HepG2 (cell line): ENCODE results near the gene GRIK1. TPM values are rescaled to one million over a fixed set of nuclear protein-coding genes. Genes with fewer than 3 reads are reported as not detected.

Experiments used
- ATAC-seq: fragments of 200-7000 bp; cut with Tn5 transposase; 3 replicates; pipeline ENCODE4 v1.9.1; 2020; ENCODE audit warnings: mild to moderate bottlenecking, moderate library complexity
- BruUV-seq: library from RNA; stranded (reverse); fragments of 400-500 nt; replicated peaks from 2 replicates; lab custom pipeline; 2021; lab: Mats Ljungman, UMichigan
- CTCF ChIA-PET: fragments of 300-600 bp; formaldehyde crosslinking; extraction: SDS; loops from one replicate; lab custom pipeline; 2021; ENCODE audit warnings: low total read pairs, inconsistent platforms, low intra/inter-chr PET ratio; lab: Yijun Ruan, JAX
- POLR2A ChIA-PET: fragments of 350-600 bp; sonication (Branson Sonifier 250); formaldehyde crosslinking; loops from one replicate; lab custom pipeline; 2020; ENCODE audit warnings: antibody characterized with exemption, inconsistent platforms; lab: Yijun Ruan, JAX
- DNase-seq: peaks from one replicate; pipeline ENCODE4 v3.0.0-alpha.2; 2015; ENCODE audit warnings: low spot score
- FAIRE-seq: peaks from 3 replicates; lab custom pipeline; 2011; peaks lifted over from hg19 to GRCh38; lab: Jason Lieb, UNC
- H2AFZ ChIP-seq: one replicate; pipeline ENCODE4 v1.6.1; 2011; ENCODE audit warnings: low read length, inconsistent platforms
- H3K27ac ChIP-seq: fragments of 300-600 bp; 3 replicates; pipeline ENCODE4 v1.8.0; 2011; ENCODE audit warnings: mixed run types, mild to moderate bottlenecking, mixed read lengths, low read length, inconsistent platforms; ENCODE audit not compliant: insufficient read depth; ENCODE audit errors: extremely low read length
- H3K27me3 ChIP-seq, 2 experiments: fragments of 200-600 bp in 1 of 2; 2 replicates in 1 of 2; 3 replicates in 1 of 2; pipeline versions ENCODE4 v1.6.0 to v1.8.0; 2011; ENCODE audit warnings: low read length in 2 of 2, mild to moderate bottlenecking in 2 of 2, moderate library complexity in 2 of 2, inconsistent platforms in 1 of 2; ENCODE audit not compliant: insufficient read depth in 2 of 2, control insufficient read depth in 1 of 2
- H3K36me3 ChIP-seq, 2 experiments: fragments of 200-600 bp in 1 of 2; replicated peaks in 1 of 2; 2 replicates in 1 of 2; 3 replicates in 1 of 2; pipeline versions ENCODE4 v1.5.1 to v1.8.0; 2011; ENCODE audit warnings: low read length in 2 of 2, inconsistent platforms in 1 of 2; ENCODE audit not compliant: insufficient read depth in 2 of 2, control insufficient read depth in 1 of 2
- H3K4me1 ChIP-seq: 2 replicates; pipeline ENCODE4 v1.5.1; 2012; ENCODE audit warnings: low read length, inconsistent platforms; ENCODE audit not compliant: insufficient read depth
- H3K4me2 ChIP-seq: 2 replicates; pipeline ENCODE4 v1.6.0; 2011; ENCODE audit warnings: low read depth, low read length, inconsistent platforms
- H3K4me3 ChIP-seq, 3 experiments: fragments of 200-600 bp in 1 of 3; sonication (generic), shearing (Covaris generic) in 1 of 3; replicated peaks in 1 of 3; 2 replicates each; pipeline ENCODE4 v1.5.1; 2011 to 2016; ENCODE audit warnings: low read length in 3 of 3, inconsistent platforms in 2 of 3, low read depth in 2 of 3, mild to moderate bottlenecking in 2 of 3, control low read depth in 1 of 3, mixed read lengths in 1 of 3; ENCODE audit not compliant: insufficient read depth in 1 of 3
- H3K79me2 ChIP-seq: one replicate; pipeline ENCODE4 v1.6.1; 2011; ENCODE audit warnings: low read length, inconsistent platforms; ENCODE audit not compliant: insufficient read depth
- H3K9ac ChIP-seq: 2 replicates; pipeline ENCODE4 v1.6.0; 2011; ENCODE audit warnings: mild to moderate bottlenecking, low read depth, low read length, inconsistent platforms; ENCODE audit not compliant: insufficient read depth
- H3K9me3 ChIP-seq: 2 replicates; pipeline ENCODE4 v1.5.1; 2012; ENCODE audit warnings: mild to moderate bottlenecking, low read length
- H4K20me1 ChIP-seq: 2 replicates; pipeline ENCODE4 v1.6.0; 2011; ENCODE audit warnings: inconsistent platforms, mild to moderate bottlenecking, low read length, moderate library complexity; ENCODE audit not compliant: insufficient read depth
- CHD4 ChIP-seq: fragments of 200-600 bp; sonication (generic); IDR thresholded peaks from 2 replicates; pipeline ENCODE4 v1.7.0; 2017; ENCODE audit warnings: mild to moderate bottlenecking, low read length, borderline replicate concordance
- HNF1A ChIP-seq, 2 experiments: sonication (generic) in 1 of 2; formaldehyde crosslinking in 1 of 2; IDR thresholded peaks; 2 replicates each; pipeline versions ENCODE4 v1.4.0 to v1.6.1; 2016 to 2020; ENCODE audit warnings: borderline replicate concordance in 1 of 2, low read depth in 1 of 2, mild to moderate bottlenecking in 1 of 2, missing genetic modification reagents in 1 of 2
- JUND ChIP-seq: sonication (generic); formaldehyde crosslinking; IDR thresholded peaks from 2 replicates; pipeline ENCODE4 v1.8.0; 2022; ENCODE audit warnings: mild to moderate bottlenecking, missing genetic modification reagents
- NFE2 ChIP-seq: sonication (generic); formaldehyde crosslinking; IDR thresholded peaks from 2 replicates; pipeline ENCODE4 v1.4.0; 2020; ENCODE audit warnings: missing genetic modification reagents
- ONECUT2 ChIP-seq: sonication (generic); formaldehyde crosslinking; IDR thresholded peaks from 2 replicates; pipeline ENCODE4 v1.4.0; 2020; ENCODE audit warnings: missing genetic modification reagents
- SIX4 ChIP-seq: sonication (generic); formaldehyde crosslinking; IDR thresholded peaks from 2 replicates; pipeline ENCODE4 v1.4.0; 2020; ENCODE audit warnings: missing genetic modification reagents
- ZC3H13 ChIP-seq: sonication (generic); formaldehyde crosslinking; IDR thresholded peaks from 2 replicates; pipeline ENCODE4 v1.8.1; 2023; ENCODE audit warnings: mild to moderate bottlenecking, missing genetic modification reagents, moderate library complexity
- ZNF101 ChIP-seq: sonication (generic); formaldehyde crosslinking; IDR thresholded peaks from 2 replicates; pipeline ENCODE4 v1.4.0; 2020; ENCODE audit warnings: mild to moderate bottlenecking, low read depth, missing genetic modification reagents, borderline replicate concordance
- ZNF543 ChIP-seq: sonication (generic); formaldehyde crosslinking; IDR thresholded peaks from 2 replicates; pipeline ENCODE4 v1.4.0; 2020; ENCODE audit warnings: mild to moderate bottlenecking, missing genetic modification reagents
- ZNF619 ChIP-seq: sonication (generic); formaldehyde crosslinking; IDR thresholded peaks from 2 replicates; pipeline ENCODE4 v1.4.0; 2020; ENCODE audit warnings: mild to moderate bottlenecking, missing genetic modification reagents
- WGBS: methylation state at CpG from one replicate; pipeline ENCODE4 v1.1.6; 2017; ENCODE audit warnings: low lambda C conversion rate; 5-methylcytosine and 5-hydroxymethylcytosine counted together
- in situ Hi-C: cut with HindIII; loops from 2 replicates; pipeline ENCODE4 v1.10.0; 2017; ENCODE audit warnings: low pct_unique_long_range_greater_than_20kb; ENCODE audit not compliant: extremely low pct_ligation_motif_present
- intact Hi-C: fragments of 100-400 bp; cut with micrococcal nuclease; formaldehyde crosslinking; loops from one replicate; pipeline ENCODE4 v1.10.0; 2022; ENCODE audit not compliant: unreplicated experiment
- polyA plus RNA-seq, 8 experiments: library from polyadenylated mRNA; depleted of rRNA in 3 of 8; stranded (reverse) in 7 of 8; unstranded in 1 of 8; fragments of >200 nt; fragmentation: Illumina TruSeq in 4 of 8; extraction: Trizol in 4 of 8; gene quantifications; 2 replicates each; pipeline versions ENCODE4 v1.2.1 to v1.2.3, GENCODE V29; 2011 to 2016; ENCODE audit warnings: low read depth in 4 of 8, missing spikeins in 1 of 8, mixed read lengths in 1 of 8; ENCODE audit not compliant: insufficient read depth in 1 of 8
- total RNA-seq, 5 experiments: library from RNA; depleted of rRNA; stranded (reverse); fragments of >200 nt; fragmentation: Illumina TruSeq; extraction: Trizol; gene quantifications; 2 replicates each; pipeline ENCODE4 v1.2.3, GENCODE V29; 2016; ENCODE audit warnings: low read depth in 1 of 5
- TF ChIP-seq, protein P1 (sequence below): sonication (generic); formaldehyde crosslinking; IDR thresholded peaks from 2 replicates; pipeline ENCODE4 v1.5.1; 2020; ENCODE audit warnings: mild to moderate bottlenecking, missing genetic modification reagents, moderate library complexity

Gene GRIK1
- total and polyA plus RNA-seq, 2 of the 13 experiments (the other 11 are each of a cell fraction or from before 2014, with no cell fraction given), result not detected

DNA sequence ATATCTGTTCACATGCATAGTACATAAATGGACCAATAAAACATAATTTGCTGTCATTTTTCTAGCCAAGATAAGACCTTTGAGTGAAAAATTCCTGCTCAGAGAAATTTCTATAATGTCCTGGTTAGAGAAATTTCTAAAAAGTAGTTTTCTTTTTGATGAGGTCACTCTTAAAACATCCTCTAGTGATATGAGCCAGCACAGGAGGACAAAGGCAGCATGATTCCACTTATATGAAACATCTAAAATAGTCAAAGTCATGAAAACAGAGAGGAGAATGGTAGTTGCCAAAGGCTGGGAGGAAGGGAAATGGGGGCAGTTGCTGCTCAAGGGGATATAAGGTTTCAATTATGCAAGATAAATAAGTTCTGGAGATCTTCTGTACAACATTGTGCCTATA, 401.7 kb downstream of the GRIK1 start (continued):
- no peak for TF ChIP-seq NFE2 (CRISPR knock-in tag)
- TF ChIP-seq HNF1A (IDR thresholded peaks at IDR 0.05; ENCODE audit: low read depth), result no peak
- TF ChIP-seq HNF1A (CRISPR knock-in tag; IDR thresholded peaks at IDR 0.05; ENCODE audit: borderline replicate concordance), result no peak
- no peak for TF ChIP-seq SIX4 (CRISPR knock-in tag)
- no peak for TF ChIP-seq CHD4

- Histone ChIP-seq H3K9me3 (no peaks in the 10 kb centered on the region), H2AFZ (no peak overlapping the region), H3K4me2 (no peak overlapping the region), H3K79me2 (no peaks in the 10 kb centered on the region), H3K4me1 (no peaks in the 10 kb centered on the region), H4K20me1 (no peaks in the 10 kb centered on the region), H3K27me3 (no peaks in the 10 kb centered on the region), H3K4me3 (no peak overlapping the region)
- intact Hi-C loops, result no loop called here
- no peak for DNase-seq
- CTCF ChIA-PET, result no interaction called here
- no TSS peak for BruUV-seq
- no peak for TF ChIP-seq ZNF101 (CRISPR knock-in tag)
- no peak for TF ChIP-seq ZNF619 (CRISPR knock-in tag)
- TF ChIP-seq, protein P1, sequence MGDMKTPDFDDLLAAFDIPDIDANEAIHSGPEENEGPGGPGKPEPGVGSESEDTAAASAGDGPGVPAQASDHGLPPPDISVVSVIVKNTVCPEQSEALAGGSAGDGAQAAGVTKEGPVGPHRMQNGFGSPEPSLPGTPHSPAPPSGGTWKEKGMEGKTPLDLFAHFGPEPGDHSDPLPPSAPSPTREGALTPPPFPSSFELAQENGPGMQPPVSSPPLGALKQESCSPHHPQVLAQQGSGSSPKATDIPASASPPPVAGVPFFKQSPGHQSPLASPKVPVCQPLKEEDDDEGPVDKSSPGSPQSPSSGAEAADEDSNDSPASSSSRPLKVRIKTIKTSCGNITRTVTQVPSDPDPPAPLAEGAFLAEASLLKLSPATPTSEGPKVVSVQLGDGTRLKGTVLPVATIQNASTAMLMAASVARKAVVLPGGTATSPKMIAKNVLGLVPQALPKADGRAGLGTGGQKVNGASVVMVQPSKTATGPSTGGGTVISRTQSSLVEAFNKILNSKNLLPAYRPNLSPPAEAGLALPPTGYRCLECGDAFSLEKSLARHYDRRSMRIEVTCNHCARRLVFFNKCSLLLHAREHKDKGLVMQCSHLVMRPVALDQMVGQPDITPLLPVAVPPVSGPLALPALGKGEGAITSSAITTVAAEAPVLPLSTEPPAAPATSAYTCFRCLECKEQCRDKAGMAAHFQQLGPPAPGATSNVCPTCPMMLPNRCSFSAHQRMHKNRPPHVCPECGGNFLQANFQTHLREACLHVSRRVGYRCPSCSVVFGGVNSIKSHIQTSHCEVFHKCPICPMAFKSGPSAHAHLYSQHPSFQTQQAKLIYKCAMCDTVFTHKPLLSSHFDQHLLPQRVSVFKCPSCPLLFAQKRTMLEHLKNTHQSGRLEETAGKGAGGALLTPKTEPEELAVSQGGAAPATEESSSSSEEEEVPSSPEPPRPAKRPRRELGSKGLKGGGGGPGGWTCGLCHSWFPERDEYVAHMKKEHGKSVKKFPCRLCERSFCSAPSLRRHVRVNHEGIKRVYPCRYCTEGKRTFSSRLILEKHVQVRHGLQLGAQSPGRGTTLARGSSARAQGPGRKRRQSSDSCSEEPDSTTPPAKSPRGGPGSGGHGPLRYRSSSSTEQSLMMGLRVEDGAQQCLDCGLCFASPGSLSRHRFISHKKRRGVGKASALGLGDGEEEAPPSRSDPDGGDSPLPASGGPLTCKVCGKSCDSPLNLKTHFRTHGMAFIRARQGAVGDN (CRISPR knock-in tag), result no peak
- TF ChIP-seq ZC3H13, result no peak
- no peak for TF ChIP-seq ONECUT2 (CRISPR knock-in tag)
- TF ChIP-seq JUND (CRISPR knock-in tag), result no peak
- TF ChIP-seq ZNF543 (CRISPR knock-in tag), result no peak
- TF ChIP-seq, all 625 proteins: peak for 0
- ATAC-seq, result no peak
- Histone ChIP-seq H3K27ac (no peak overlapping the region), H3K9ac (no peak overlapping the region), H3K36me3 (no peaks in the 10 kb centered on the region)
- no peak for FAIRE-seq
- POLR2A ChIA-PET, result no interaction called here
- WGBS, result 58% methylated on average over 3 of the region's 3 CpGs
- in situ Hi-C loops, result no loop called here
Observed at GRCh38 chr21:29534448-29534847, 405.3 kb downstream of the GRIK1 start.
